Smooth muscle cell (in vitro differentiated cells): ENCODE results near the gene CRK. TPM values are rescaled to one million over a fixed set of nuclear protein-coding genes. Genes with fewer than 3 reads are reported as not detected.

Experiments used
- DNase-seq: peaks from one replicate; lab custom pipeline; 2025; ENCODE audit not compliant: unreplicated experiment; lab: John Stamatoyannopoulos, UW
- H2AFZ ChIP-seq: fragments of 200-600 bp; sonication (generic); 2 replicates; pipeline ENCODE4 v1.6.0; 2016; ENCODE audit warnings: antibody characterized with exemption, low read depth, mild to moderate bottlenecking
- H3F3A ChIP-seq: fragments of 200-600 bp; sonication (generic); 2 replicates; pipeline ENCODE4 v1.6.0; 2017; ENCODE audit warnings: antibody characterized with exemption, low read depth
- H3K27ac ChIP-seq: fragments of 200-600 bp; sonication (generic); 2 replicates; pipeline ENCODE4 v1.5.1; 2016; ENCODE audit warnings: low read depth, mild to moderate bottlenecking
- H3K27me3 ChIP-seq: fragments of 200-600 bp; sonication (generic); 2 replicates; pipeline ENCODE4 v1.6.1; 2016; ENCODE audit warnings: low read depth, mild to moderate bottlenecking
- H3K36me3 ChIP-seq: fragments of 200-600 bp; sonication (generic); 2 replicates; pipeline ENCODE4 v1.5.1; 2016; ENCODE audit warnings: low read depth
- H3K4me1 ChIP-seq: fragments of 200-600 bp; sonication (generic); 2 replicates; pipeline ENCODE4 v1.5.1; 2016; ENCODE audit warnings: low read depth
- H3K4me2 ChIP-seq: fragments of 200-600 bp; sonication (generic); 2 replicates; pipeline ENCODE4 v1.6.0; 2016; ENCODE audit warnings: mild to moderate bottlenecking
- H3K4me3 ChIP-seq: fragments of 200-600 bp; sonication (generic); 2 replicates; pipeline ENCODE4 v1.5.1; 2016; ENCODE audit warnings: mild to moderate bottlenecking
- H3K79me2 ChIP-seq: fragments of 200-600 bp; sonication (generic); 2 replicates; pipeline ENCODE4 v1.6.0; 2016; ENCODE audit warnings: low read depth, mild to moderate bottlenecking
- H3K9ac ChIP-seq: fragments of 200-600 bp; sonication (generic); 2 replicates; pipeline ENCODE4 v1.6.0; 2016; ENCODE audit warnings: low read depth
- H3K9me3 ChIP-seq: fragments of 200-600 bp; sonication (generic); replicated peaks from 2 replicates; pipeline ENCODE4 v1.5.1; 2016; ENCODE audit warnings: low read depth
- H4K20me1 ChIP-seq: fragments of 200-600 bp; sonication (generic); 2 replicates; pipeline ENCODE4 v1.6.0; 2016; ENCODE audit warnings: low read depth
- CTCF ChIP-seq: fragments of 200-600 bp; sonication (generic); IDR thresholded peaks from 2 replicates; pipeline ENCODE4 v1.5.1; 2017; ENCODE audit warnings: borderline replicate concordance, mild to moderate bottlenecking, antibody characterized with exemption; ENCODE audit not compliant: insufficient read depth, poor library complexity, severe bottlenecking
- WGBS: methylation state at CpG from one replicate; pipeline ENCODE4 v1.1.7; 2016; ENCODE audit warnings: low lambda C conversion rate; 5-methylcytosine and 5-hydroxymethylcytosine counted together
- polyA plus RNA-seq: library from polyadenylated mRNA; unstranded; fragments of >200 nt; fragmentation: Nextera tagmentation; extraction: Ambion mirVana; gene quantifications from 2 replicates; pipeline ENCODE4 v1.2.1, GENCODE V29; 2016
- total RNA-seq: library from RNA; depleted of rRNA; stranded (reverse); fragments of >200 nt; gene quantifications from 2 replicates; pipeline ENCODE4 v1.2.3, GENCODE V29; 2014

CRK gene
- total and polyA plus RNA-seq, 2 experiments from 2014 or later, result 49.7 to 56.8 TPM

- WGBS, result under 1% methylated on average over 37 of the region's 52 CpGs
- Histone ChIP-seq H3K4me1 (peaks cover 9% of the 10 kb centered on the region), H3K27ac (peak overlapping the region; percentile 61), H4K20me1 (no peaks in the 10 kb centered on the region), H3K79me2 (peaks cover 22% of the 10 kb centered on the region), H3K9me3 (no peaks in the 10 kb centered on the region), H3K4me3 (peak overlapping the region; percentile 79), H3K4me2 (peak overlapping the region; percentile 98), H3K9ac (peak overlapping the region; percentile 76), H3F3A (peaks cover 24% of the 10 kb centered on the region), H3K36me3 (no peaks in the 10 kb centered on the region), H3K27me3 (no peaks in the 10 kb centered on the region), H2AFZ (no peak overlapping the region)
- DNase-seq, result peak; percentile 21
- TF ChIP-seq CTCF, result no peak
Measured at GRCh38 chr17:1490643-1491442, 34.8 kb upstream of the CRK start.

DNA sequence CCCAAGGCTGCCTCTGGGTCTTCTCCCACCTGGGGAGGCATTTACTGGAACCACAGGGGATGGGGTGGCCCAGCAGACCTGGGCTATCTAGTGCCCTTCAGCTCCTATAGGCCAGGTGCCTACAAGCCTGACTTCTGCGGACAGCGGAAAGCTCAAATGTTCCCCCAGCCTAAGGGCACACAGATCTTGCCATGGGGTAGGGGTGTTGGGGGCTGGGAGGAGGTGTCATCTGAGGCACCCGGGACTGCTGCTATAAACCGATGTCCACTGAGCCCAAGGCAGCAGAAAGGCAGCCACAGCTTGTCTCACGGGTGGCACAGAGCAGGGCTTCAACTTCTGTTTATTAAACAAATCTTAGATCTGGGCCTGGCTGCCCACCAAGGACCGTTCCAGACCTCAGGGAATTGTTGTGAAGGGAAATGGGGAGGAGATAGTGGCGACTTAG lies 32.8 kb upstream of the CRK start:
- Histone ChIP-seq H3K9me3 (no peaks in the 10 kb centered on the region), H2AFZ (no peak overlapping the region), H3K27ac (peak overlapping the region; percentile 87), H4K20me1 (no peaks in the 10 kb centered on the region), H3K79me2 (peaks cover 22% of the 10 kb centered on the region), H3K27me3 (no peaks in the 10 kb centered on the region), H3K4me1 (peaks cover 16% of the 10 kb centered on the region), H3F3A (peaks cover 20% of the 10 kb centered on the region), H3K9ac (peak overlapping the region; percentile 65), H3K4me3 (peak overlapping the region; percentile 83), H3K4me2 (peak overlapping the region; percentile 85), H3K36me3 (no peaks in the 10 kb centered on the region)
- WGBS, result 69% methylated on average over 7 of the region's 7 CpGs
- TF ChIP-seq CTCF, result no peak
- DNase-seq, result no peak

GRCh38 chr17:1487939-1488825 lies 32.1 kb upstream of the CRK start:
- H2AFZ ChIP-seq, result no peak overlapping the region

More at GRCh38 chr17:1487939-1488825, 32.1 kb upstream of the CRK start:
- Histone ChIP-seq H3K4me3 (peak overlapping the region; percentile 83), H3F3A (peaks cover 20% of the 10 kb centered on the region), H3K27me3 (no peaks in the 10 kb centered on the region), H3K79me2 (peaks cover 22% of the 10 kb centered on the region), H3K4me1 (peaks cover 16% of the 10 kb centered on the region), H3K4me2 (peak overlapping the region; percentile 85), H3K9ac (peak overlapping the region; percentile 65), H3K27ac (peak overlapping the region; percentile 87), H3K36me3 (no peaks in the 10 kb centered on the region), H3K9me3 (no peaks in the 10 kb centered on the region), H4K20me1 (no peaks in the 10 kb centered on the region)
- 3% methylated on average over 59 of the region's 72 CpGs for WGBS
- no peak for TF ChIP-seq CTCF
- DNase-seq, result peak; percentile 81
